Panc1 (cell line): ENCODE data around the gene RNF115. TPM values are rescaled to one million over a fixed set of nuclear protein-coding genes. Genes with fewer than 3 reads are reported as not detected.

Experiments
- ATAC-seq: fragments of 200-7000 bp; cut with Tn5 transposase; 2 replicates; pipeline ENCODE4 v1.9.1; 2020; ENCODE audit warnings: mild to moderate bottlenecking, moderate library complexity
- BruUV-seq: library from RNA; stranded (reverse); fragments of 400-500 nt; replicated peaks from 2 replicates; lab custom pipeline; 2021; lab: Mats Ljungman, UMichigan
- CTCF ChIA-PET: fragments of 300-600 bp; sonication (Branson Sonifier 250); formaldehyde crosslinking; loops from one replicate; lab custom pipeline; 2022; ENCODE audit warnings: antibody characterized with exemption; lab: Charles Lee
- POLR2A ChIA-PET: fragments of 300-600 bp; sonication (Branson Sonifier 250); formaldehyde crosslinking; loops from one replicate; lab custom pipeline; 2022; ENCODE audit warnings: antibody characterized with exemption; lab: Charles Lee
- DNase-seq: peaks from one replicate; pipeline ENCODE4 v3.0.0-alpha.2; 2010; ENCODE audit warnings: low read depth, low spot score
- H3K27ac ChIP-seq: 2 replicates; pipeline ENCODE4 v1.5.1; 2011; ENCODE audit warnings: mild to moderate bottlenecking, low read length, inconsistent platforms
- H3K27me3 ChIP-seq: fragments of 200-500 bp; sonication (Bioruptor generic); 2 replicates; pipeline ENCODE4 v1.6.0; 2014; ENCODE audit warnings: low read length, inconsistent platforms; ENCODE audit not compliant: control insufficient read depth, insufficient read depth
- H3K36me3 ChIP-seq: fragments of 200-500 bp; sonication (Bioruptor generic); 2 replicates; pipeline ENCODE4 v1.5.1; 2014; ENCODE audit warnings: inconsistent platforms, mild to moderate bottlenecking, low read length, moderate library complexity; ENCODE audit not compliant: control insufficient read depth, insufficient read depth
- H3K4me1 ChIP-seq: 2 replicates; pipeline ENCODE4 v1.5.1; 2011; ENCODE audit warnings: inconsistent platforms, mild to moderate bottlenecking, low read length, moderate library complexity; ENCODE audit not compliant: control insufficient read depth, insufficient read depth
- H3K4me3 ChIP-seq, 2 experiments: 2 replicates each; pipeline ENCODE4 v1.5.1; 2011 to 2012; ENCODE audit warnings: low read depth in 2 of 2, low read length in 2 of 2, mild to moderate bottlenecking in 2 of 2, inconsistent platforms in 1 of 2, moderate library complexity in 1 of 2
- H3K9me3 ChIP-seq: fragments of 200-500 bp; sonication (Bioruptor generic); 2 replicates; pipeline ENCODE4 v1.5.1; 2014; ENCODE audit warnings: low read depth, mild to moderate bottlenecking, inconsistent platforms, low read length, moderate library complexity; ENCODE audit not compliant: control insufficient read depth, insufficient read depth
- CTCF ChIP-seq: fragments of 450-650 bp; IDR thresholded peaks from 2 replicates; pipeline ENCODE4 v1.5.1; 2017; ENCODE audit warnings: mild to moderate bottlenecking
- POLR2AphosphoS5 ChIP-seq: IDR thresholded peaks from 2 replicates; pipeline ENCODE4 v1.6.1; 2012; ENCODE audit warnings: mild to moderate bottlenecking, low read depth, low read length, moderate library complexity
- REST ChIP-seq, 2 experiments: IDR thresholded peaks; 2 replicates each; pipeline ENCODE4 v1.6.1; 2011 to 2012; ENCODE audit warnings: low read depth in 2 of 2, control low read depth in 1 of 2, low read length in 1 of 2, mild to moderate bottlenecking in 1 of 2, moderate library complexity in 1 of 2; ENCODE audit not compliant: insufficient read depth in 1 of 2
- SIN3A ChIP-seq: IDR thresholded peaks from 2 replicates; pipeline ENCODE4 v1.6.1; 2012; ENCODE audit warnings: low read depth, mild to moderate bottlenecking, low read length, moderate library complexity, borderline replicate concordance; ENCODE audit not compliant: insufficient read depth
- TCF7L2 ChIP-seq: IDR thresholded peaks from 2 replicates; pipeline ENCODE4 v1.6.1; 2011; ENCODE audit warnings: mild to moderate bottlenecking, low read depth, low read length, inconsistent platforms
- in situ Hi-C: cut with HindIII; loops from 2 replicates; pipeline ENCODE4 v1.10.0; 2016; ENCODE audit warnings: low sequenced_read_pairs, low pct_unique_long_range_greater_than_20kb
- intact Hi-C: fragments of 100-400 bp; cut with micrococcal nuclease; formaldehyde crosslinking; loops from one replicate; pipeline ENCODE4 v1.10.0; 2022; ENCODE audit not compliant: unreplicated experiment
- total RNA-seq: library from RNA; stranded (reverse); gene quantifications from one replicate; pipeline ENCODE4 v1.2.1, GENCODE V29; 2021; ENCODE audit not compliant: unreplicated experiment

RNF115 gene
- total RNA-seq, 1 experiment from 2014 or later, result 14.5 TPM

- ChIA-PET POLR2A (no interaction called here), CTCF (interaction anchor here (0.9 kb wide), 1 partner anchor 34 kb away, joined by 3 read pairs; no protein-coding TSS in a partner anchor)
- H3K4me3 ChIP-seq, result no peak overlapping the region
- H3K27ac ChIP-seq, result no peak overlapping the region; the same call in 1 of the 2 replicates
- DNase-seq (no peak), ATAC-seq (no peak)
- peaks cover 15% of the 10 kb centered on the region for H3K4me1 ChIP-seq
- no peaks in the 10 kb centered on the region for H3K9me3 ChIP-seq
- no TSS peak for BruUV-seq
- H3K36me3 ChIP-seq, result no peaks in the 10 kb centered on the region
- TF ChIP-seq REST (IDR thresholded peaks at IDR 0.05; ENCODE audit: insufficient read depth in 1 of 2, low read depth in 2 of 2, low read length in 1 of 2) (no peak), SIN3A (no peak), TCF7L2 (no peak), POLR2AphosphoS5 (no peak), CTCF (no peak)
- in situ Hi-C loops (no loop called here), intact Hi-C loops (no loop called here)
- H3K27me3 ChIP-seq, result no peaks in the 10 kb centered on the region
Measured at GRCh38 chr1:145706086-145706664, 117.7 kb downstream of the RNF115 start.

GRCh38 chr1:145705622-145706021, 118.3 kb downstream of the RNF115 start:
- no peak for ATAC-seq
- ChIA-PET CTCF (no interaction called here), POLR2A (no interaction called here)
- Histone ChIP-seq H3K27me3 (no peaks in the 10 kb centered on the region), H3K27ac (no peak overlapping the region), H3K36me3 (no peaks in the 10 kb centered on the region), H3K4me1 (peaks cover 12% of the 10 kb centered on the region), H3K4me3 (no peak overlapping the region), H3K9me3 (no peaks in the 10 kb centered on the region)
- TF ChIP-seq CTCF, result no peak
- no peak for TF ChIP-seq POLR2AphosphoS5
- no peak for TF ChIP-seq REST (IDR thresholded peaks at IDR 0.05; ENCODE audit: insufficient read depth in 1 of 2, low read depth in 2 of 2, low read length in 1 of 2)
- TF ChIP-seq TCF7L2, result no peak
- TF ChIP-seq SIN3A, result no peak
- in situ Hi-C loops, result no loop called here
- DNase-seq, result no peak
- BruUV-seq, result no TSS peak
- intact Hi-C loops, result no loop called here
